ENCODE data around the gene SDS. TPM values are rescaled to one million over a fixed set of nuclear protein-coding genes. Genes with fewer than 3 reads are reported as not detected.

SDS gene
- total and polyA plus RNA-seq, 9 donors: 0.20 to 12.8 (median 1.0) TPM; not detected in 2

DNA sequence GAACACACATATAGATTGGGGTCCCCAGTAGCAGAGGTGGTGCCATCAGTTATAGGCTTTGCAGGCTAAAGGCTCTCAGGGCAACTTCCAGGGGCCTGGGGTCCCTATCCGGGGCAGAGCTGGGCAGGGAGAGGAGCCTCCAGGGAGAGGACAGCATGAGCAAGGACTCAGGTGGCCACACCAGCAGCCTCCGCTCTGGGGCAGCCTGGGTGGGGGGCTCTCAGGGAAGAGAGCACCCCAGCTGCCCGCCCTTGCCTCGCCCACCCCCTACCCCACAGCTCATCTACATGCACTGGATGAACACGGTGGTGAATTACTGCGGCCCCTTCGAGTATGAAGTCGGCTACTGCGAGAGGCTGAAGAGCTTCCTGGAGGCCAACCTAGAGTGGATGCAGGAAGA lies 31.3 kb downstream of the SDS start:
- 93 to 94% (median 94%) methylated on average over 8 to 9 of the region's 9 CpGs for WGBS, 3 donors
- Histone ChIP-seq H3K27ac (no peak overlapping the region), H3K27me3 (no peaks in the 10 kb centered on the region), H3K36me3 (no peaks in the 10 kb centered on the region), H3K4me1 (ENCODE audit: insufficient read depth) (no peaks in the 10 kb centered on the region), H3K4me3 (no peak overlapping the region), H3K9me3 (no peaks in the 10 kb centered on the region)
- no peak for TF ChIP-seq POLR2A (IDR thresholded peaks at IDR 0.05)
- no peak for TF ChIP-seq CTCF (IDR thresholded peaks at IDR 0.05)
- no peak for TF ChIP-seq EP300 (IDR thresholded peaks at IDR 0.05)
- no peak for DNase-seq
- intact Hi-C loops (cut with DNase I): no loop called here

DNA sequence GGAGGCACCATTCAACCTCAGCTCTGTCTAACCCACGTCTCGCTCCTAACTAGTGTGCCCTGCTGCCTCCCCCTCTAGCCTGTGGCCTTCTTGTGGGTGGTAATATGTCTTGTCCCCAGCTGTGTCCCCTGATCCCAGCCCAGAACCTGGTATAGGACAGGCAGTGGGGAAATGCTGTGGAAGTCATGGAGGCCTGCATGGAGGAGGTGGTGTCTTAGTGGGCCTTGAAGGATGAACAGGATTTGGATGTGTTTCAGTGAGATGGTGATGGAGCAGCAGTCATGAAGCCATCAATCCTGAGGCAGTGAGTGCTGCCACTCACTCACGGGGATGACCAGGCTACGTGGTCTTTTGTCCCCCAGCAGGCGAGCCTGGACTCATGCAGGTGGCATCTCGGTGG lies 31.9 kb downstream of the SDS start:
- no peak for DNase-seq
- intact Hi-C loops (cut with DNase I): no loop called here
- Histone ChIP-seq H3K36me3 (no peaks in the 10 kb centered on the region), H3K9me3 (no peaks in the 10 kb centered on the region), H3K27me3 (no peaks in the 10 kb centered on the region), H3K27ac (no peak overlapping the region), H3K4me3 (no peak overlapping the region), H3K4me1 (ENCODE audit: insufficient read depth) (no peaks in the 10 kb centered on the region)
- no peak for TF ChIP-seq EP300 (IDR thresholded peaks at IDR 0.05)
- no peak for TF ChIP-seq CTCF (IDR thresholded peaks at IDR 0.05)
- no peak for TF ChIP-seq POLR2A (IDR thresholded peaks at IDR 0.05)
- WGBS, 3 donors: 93 to 97% (median 97%) methylated on average over 6 of the region's 6 CpGs

DNA sequence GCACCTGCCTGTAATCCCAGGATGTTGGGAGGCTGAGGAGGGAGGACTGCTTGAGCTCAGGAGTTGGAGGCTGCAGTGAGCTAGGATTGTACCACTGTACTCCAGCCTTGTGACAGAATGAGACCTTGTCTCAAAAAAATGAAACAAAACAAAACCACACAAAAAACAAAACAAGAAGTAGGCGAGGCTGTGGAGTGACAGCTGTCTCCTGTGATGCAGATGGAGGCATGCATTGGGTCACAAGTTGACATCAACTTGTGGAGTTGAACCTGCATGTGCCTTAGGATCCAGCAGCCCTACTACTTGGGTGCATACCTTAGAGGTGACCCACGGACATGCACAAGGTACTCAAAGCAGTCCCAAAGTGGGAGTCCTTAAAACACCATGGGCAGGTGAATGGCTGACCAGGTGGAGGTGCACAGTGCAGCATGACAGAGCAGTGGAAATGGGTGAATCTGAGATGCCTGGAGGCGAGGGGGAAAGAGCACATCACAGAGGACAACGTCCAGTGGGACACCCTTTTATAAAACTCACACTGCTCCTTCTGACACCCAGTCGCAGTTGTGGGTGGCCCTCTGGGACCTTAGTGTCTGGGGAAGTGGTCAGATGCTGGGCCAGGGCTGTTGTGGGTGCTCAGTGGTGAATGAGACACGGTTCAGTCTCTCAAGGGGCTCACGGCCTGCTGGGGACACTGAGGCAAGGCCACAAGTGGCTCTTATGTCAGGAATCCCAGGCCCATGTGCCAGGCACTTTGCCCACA lies 32.6 kb downstream of the SDS start:
- Histone ChIP-seq H3K9me3 (no peaks in the 10 kb centered on the region), H3K4me1 (ENCODE audit: insufficient read depth) (no peaks in the 10 kb centered on the region), H3K27ac (no peak overlapping the region), H3K27me3 (no peaks in the 10 kb centered on the region), H3K4me3 (no peak overlapping the region), H3K36me3 (no peaks in the 10 kb centered on the region)
- WGBS, 3 donors: 77 to 82% (median 82%) methylated on average over 7 of the region's 7 CpGs
- no peak for DNase-seq
- TF ChIP-seq CTCF (IDR thresholded peaks at IDR 0.05): no peak
- TF ChIP-seq EP300 (IDR thresholded peaks at IDR 0.05): no peak
- TF ChIP-seq POLR2A (IDR thresholded peaks at IDR 0.05): no peak
- intact Hi-C loops (cut with DNase I): no loop called here

GRCh38 chr12:113369391-113369985 lies 34.2 kb downstream of the SDS start:
- DNase-seq: no peak
- Histone ChIP-seq H3K4me3 (no peak overlapping the region), H3K36me3 (no peaks in the 10 kb centered on the region), H3K9me3 (no peaks in the 10 kb centered on the region), H3K27me3 (no peaks in the 10 kb centered on the region), H3K4me1 (ENCODE audit: insufficient read depth) (peaks cover 5% of the 10 kb centered on the region), H3K27ac (no peak overlapping the region)
- WGBS, 3 donors: 58 to 69% (median 61%) methylated on average over 6 of the region's 6 CpGs
- no peak for TF ChIP-seq CTCF (IDR thresholded peaks at IDR 0.05)
- TF ChIP-seq EP300 (IDR thresholded peaks at IDR 0.05): no peak
- TF ChIP-seq POLR2A (IDR thresholded peaks at IDR 0.05): no peak
- intact Hi-C loops (cut with DNase I): loop anchor here in 1 of 4 donors (10.0 kb wide), 1 partner anchor 175 kb away; no protein-coding TSS in a partner anchor

All from ovary (tissue), 9 donors.